ENCODE measurements around the gene OGFOD3. TPM values are rescaled to one million over a fixed set of nuclear protein-coding genes. Genes with fewer than 3 reads are reported as not detected.

OGFOD3 gene
- total and polyA plus RNA-seq, 9 of the 15 experiments (the other 6 are each of a cell fraction or from before 2014, with no cell fraction given) = 0.69 to 44.7 (median 18.9) TPM

GRCh38 chr17:82418001-82418986 lies at the start of gene OGFOD3, which contains the start of gene HEXD (continued):
- TF ChIP-seq ARID4B (CRISPR knock-in tag; IDR thresholded peaks at IDR 0.05) (peak; percentile 97), KLF1 (tag; IDR thresholded peaks at IDR 0.05) (peak; percentile 82; the same call in 1 of the 2 replicates), ZNF696 (CRISPR knock-in tag; conservative IDR thresholded peaks at IDR 0.05) (no peak), ZNF280B (CRISPR knock-in tag; IDR thresholded peaks at IDR 0.05) (no peak), ELK3 (CRISPR knock-in tag; IDR thresholded peaks at IDR 0.05) (no peak), CHD4 (IDR thresholded peaks at IDR 0.05; ENCODE audit: insufficient read depth, insufficient replicate concordance, low read depth, low read length, poor library complexity, severe bottlenecking) (no peak), SMARCB1 (IDR thresholded peaks at IDR 0.05; ENCODE audit: insufficient read length, low read depth) (no peak), PHF8 (IDR thresholded peaks at IDR 0.05; ENCODE audit: borderline replicate concordance, low read length) (peak; percentile 90; the same call in 1 of the 2 replicates), REST (IDR thresholded peaks at IDR 0.05; ENCODE audit: borderline replicate concordance) (peak; percentile 98), REST (CRISPR knock-in tag; IDR thresholded peaks at IDR 0.05; ENCODE audit: low read depth) (peak; percentile 83; the same call in 1 of the 2 replicates)
